Bronchial epithelial cell (primary cell): ENCODE results near the gene CHN2. TPM values are rescaled to one million over a fixed set of nuclear protein-coding genes. Genes with fewer than 3 reads are reported as not detected.

Source experiments
- DNase-seq: peaks from one replicate; pipeline ENCODE4 v3.0.0-alpha.2; 2010; ENCODE audit warnings: low read depth
- FAIRE-seq: peaks from 2 replicates; lab custom pipeline; 2011; peaks lifted over from hg19 to GRCh38; lab: Jason Lieb, UNC
- H3K27me3 ChIP-seq: 2 replicates; pipeline ENCODE4 v1.5.1; 2011; ENCODE audit warnings: low read length; ENCODE audit not compliant: control insufficient read depth, insufficient read depth
- H3K36me3 ChIP-seq: 2 replicates; pipeline ENCODE4 v1.5.1; 2011; ENCODE audit warnings: low read length; ENCODE audit not compliant: control insufficient read depth, insufficient read depth
- H3K4me3 ChIP-seq: 2 replicates; pipeline ENCODE4 v1.5.1; 2011; ENCODE audit warnings: mild to moderate bottlenecking, low read depth, low read length, control low read depth
- CTCF ChIP-seq: IDR thresholded peaks from 2 replicates; pipeline ENCODE4 v1.5.1; 2011; ENCODE audit warnings: mild to moderate bottlenecking, moderate library complexity, low read length, control low read depth, inconsistent platforms; ENCODE audit not compliant: insufficient read depth, severe bottlenecking
- total RNA-seq: library from RNA; depleted of rRNA; stranded (reverse); fragments of >200 nt; gene quantifications from 2 replicates; pipeline ENCODE4 v1.2.1, GENCODE V29; 2014

CHN2 gene
- total RNA-seq, 1 donor from 2014 or later = 0.53 TPM

- Histone ChIP-seq H3K4me3 (no peak overlapping the region), H3K27me3 (peaks cover 2% of the 10 kb centered on the region), H3K36me3 (no peaks in the 10 kb centered on the region)
- TF ChIP-seq CTCF = no peak
- DNase-seq = peak; percentile 75
- FAIRE-seq = peak; percentile 52
These were observed 255.1 kb downstream of the CHN2 start for GRCh38 chr7:29449569-29450260.

GRCh38 chr7:29453021-29453420 lies 258.4 kb downstream of the CHN2 start:
- DNase-seq (no peak), FAIRE-seq (no peak)
- Histone ChIP-seq H3K36me3 (no peaks in the 10 kb centered on the region), H3K4me3 (no peak overlapping the region), H3K27me3 (peaks cover 2% of the 10 kb centered on the region)
- no peak for TF ChIP-seq CTCF

- TF ChIP-seq CTCF = no peak
- Histone ChIP-seq H3K36me3 (no peaks in the 10 kb centered on the region), H3K27me3 (peaks cover 2% of the 10 kb centered on the region), H3K4me3 (no peak overlapping the region)
- FAIRE-seq (no peak), DNase-seq (no peak)
These were observed 259.9 kb downstream of the CHN2 start for GRCh38 chr7:29454464-29454863.

GRCh38 chr7:29454899-29455451 lies 260.4 kb downstream of the CHN2 start:
- no peak for FAIRE-seq
- DNase-seq = peak; percentile 19
- no peaks in the 10 kb centered on the region for H3K36me3 ChIP-seq
- H3K27me3 ChIP-seq = peaks cover 3% of the 10 kb centered on the region
- no peak overlapping the region for H3K4me3 ChIP-seq
- TF ChIP-seq CTCF = no peak

- Histone ChIP-seq H3K4me3 (no peak overlapping the region), H3K36me3 (no peaks in the 10 kb centered on the region), H3K27me3 (peaks cover 3% of the 10 kb centered on the region)
- DNase-seq (no peak), FAIRE-seq (peak; percentile 55)
- TF ChIP-seq CTCF = no peak
These were observed 262.6 kb downstream of the CHN2 start for GRCh38 chr7:29457141-29457561.

- no peak overlapping the region for H3K4me3 ChIP-seq
- DNase-seq = peak; percentile 10
- H3K27me3 ChIP-seq = peaks cover 1% of the 10 kb centered on the region
- FAIRE-seq = no peak
- no peak for TF ChIP-seq CTCF
- H3K36me3 ChIP-seq = no peaks in the 10 kb centered on the region
These were observed 263.0 kb downstream of the CHN2 start for GRCh38 chr7:29457565-29458011.
